ENCODE measurements around the gene CYP3A7. TPM values are rescaled to one million over a fixed set of nuclear protein-coding genes. Genes with fewer than 3 reads are reported as not detected.
"Not testable (repeated sequence)": the region's sequence is repeated elsewhere in the genome, so short reads cannot be mapped to it uniquely, and the experiment has no call there.

The CYP3A7 gene
- total RNA-seq, 4 donors from 2014 or later = not detected

GRCh38 chr7:99766484-99767099 lies 31.6 kb upstream of the CYP3A7 start:
- TF ChIP-seq POLR2A (IDR thresholded peaks at IDR 0.05) (no peak), CTCF (IDR thresholded peaks at IDR 0.05) (no peak)
- no peak overlapping the region for H3K4me3 ChIP-seq
- no peaks in the 10 kb centered on the region for H3K9me3 ChIP-seq
- no peak overlapping the region for H3K27ac ChIP-seq
- WGBS, 2 donors = 88 to 90% methylated on average over 3 of the region's 3 CpGs
- peaks cover 0 to 14% (median 0%) of the 10 kb centered on the region in 3 donors for H3K4me1 ChIP-seq
- intact Hi-C loops (cut with DNase I) = no loop called here
- no peaks in the 10 kb centered on the region for H3K27me3 ChIP-seq
- H3K36me3 ChIP-seq = no peaks in the 10 kb centered on the region
- DNase-seq = no peak

DNA sequence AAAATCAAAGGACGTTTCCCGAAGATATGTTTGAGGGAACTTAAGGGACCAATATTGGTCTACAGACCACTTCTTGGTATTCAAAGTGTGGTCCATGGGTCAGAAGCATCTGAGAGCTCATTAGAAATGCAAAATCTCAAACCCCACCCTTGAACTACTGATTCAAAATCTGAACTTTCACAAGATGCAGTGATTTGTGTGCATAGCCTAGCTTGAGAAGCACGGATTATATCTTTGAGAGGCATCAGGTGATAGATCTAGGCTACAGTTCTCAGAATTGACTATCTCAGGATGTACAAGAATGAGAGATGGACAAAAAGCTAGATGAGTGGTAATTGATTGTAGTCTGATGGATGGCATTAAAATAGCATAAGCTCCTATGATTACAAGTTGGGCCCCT lies 29.5 kb upstream of the CYP3A7 start:
- Histone ChIP-seq H3K27me3 (no peaks in the 10 kb centered on the region), H3K9me3 (no peaks in the 10 kb centered on the region), H3K4me1 (peaks cover 0 to 14% (median 0%) of the 10 kb centered on the region in 3 donors), H3K4me3 (no peak overlapping the region), H3K27ac (no peak overlapping the region), H3K36me3 (no peaks in the 10 kb centered on the region)
- TF ChIP-seq POLR2A (IDR thresholded peaks at IDR 0.05) (no peak), CTCF (IDR thresholded peaks at IDR 0.05) (no peak)
- no peak for DNase-seq
- WGBS, 2 donors = 78 to 82% methylated on average over 3 of the region's 3 CpGs
- intact Hi-C loops (cut with DNase I) = no loop called here

- no peak for TF ChIP-seq CTCF (IDR thresholded peaks at IDR 0.05)
- TF ChIP-seq POLR2A (IDR thresholded peaks at IDR 0.05) = no peak
- H3K4me1 ChIP-seq = peaks cover 0 to 15% (median 0%) of the 10 kb centered on the region in 3 donors
- no peaks in the 10 kb centered on the region for H3K36me3 ChIP-seq
- no peaks in the 10 kb centered on the region for H3K27me3 ChIP-seq
- intact Hi-C loops (cut with DNase I) = no loop called here
- WGBS, 2 donors = 28 to 31% methylated on average over 7 of the region's 7 CpGs
- no peak for DNase-seq
- peak overlapping the region in 3 of 4 donors; percentile 24 to 69 (median 69) for H3K27ac ChIP-seq
- no peaks in the 10 kb centered on the region for H3K9me3 ChIP-seq
- no peak overlapping the region for H3K4me3 ChIP-seq
Measured at GRCh38 chr7:99762680-99763327, 27.8 kb upstream of the CYP3A7 start.

- H3K27ac ChIP-seq = no peak overlapping the region
- intact Hi-C loops (cut with DNase I) = no loop called here
- no peak for TF ChIP-seq CTCF (IDR thresholded peaks at IDR 0.05)
- no peaks in the 10 kb centered on the region for H3K36me3 ChIP-seq
- no peaks in the 10 kb centered on the region for H3K9me3 ChIP-seq
- DNase-seq = no peak
- H3K27me3 ChIP-seq = no peaks in the 10 kb centered on the region
- no peak overlapping the region for H3K4me3 ChIP-seq
- H3K4me1 ChIP-seq = peaks cover 0 to 46% (median 16%) of the 10 kb centered on the region in 3 donors
- 90 to 91% methylated on average over 1 of the region's 1 CpG for WGBS, 2 donors
Measured at GRCh38 chr7:99755085-99755484, 20.1 kb upstream of the CYP3A7 start.

DNA sequence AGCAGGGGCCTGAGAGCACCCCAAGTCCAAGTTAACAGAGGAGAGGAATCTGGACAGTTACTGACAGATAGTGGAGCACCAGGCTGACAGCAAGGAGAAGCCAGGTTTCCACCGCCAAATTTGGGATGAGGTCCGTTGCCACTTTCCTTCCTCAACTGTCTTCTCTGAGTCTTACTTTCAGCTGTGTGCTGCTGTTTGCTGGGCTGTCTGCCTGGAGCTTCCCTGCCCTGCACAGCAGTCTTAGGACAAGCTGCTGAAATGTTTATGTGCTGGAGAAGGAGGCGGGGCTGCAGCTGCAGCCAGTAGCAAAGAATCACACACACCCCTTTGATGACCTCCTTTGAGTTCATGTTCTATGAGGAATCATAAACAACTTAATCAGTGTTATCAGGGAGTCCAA lies 17.4 kb upstream of the CYP3A7 start:
- peaks cover 0 to 53% (median 16%) of the 10 kb centered on the region in 3 donors for H3K4me1 ChIP-seq
- no peak for TF ChIP-seq CTCF (IDR thresholded peaks at IDR 0.05)
- peak in 2 of 4 donors; percentile 30 to 32 for TF ChIP-seq POLR2A (IDR thresholded peaks at IDR 0.05)
- H3K27me3 ChIP-seq = no peaks in the 10 kb centered on the region
- H3K4me3 ChIP-seq = no peak overlapping the region
- peak overlapping the region; percentile 69 to 88 (median 76) for H3K27ac ChIP-seq
- WGBS, 2 donors = 20 to 23% methylated on average over 2 to 3 of the region's 3 CpGs
- DNase-seq = no peak
- no peaks in the 10 kb centered on the region for H3K36me3 ChIP-seq
- intact Hi-C loops (cut with DNase I) = no loop called here
- H3K9me3 ChIP-seq = no peaks in the 10 kb centered on the region

GRCh38 chr7:99751322-99752052 lies 16.5 kb upstream of the CYP3A7 start:
- intact Hi-C loops (cut with DNase I); H3K4me3 ChIP-seq; H3K9me3 ChIP-seq; H3K36me3 ChIP-seq; H3K27me3 ChIP-seq; DNase-seq: not testable (repeated sequence)
- 2 to 16% methylated on average over 5 of the region's 5 CpGs for WGBS, 2 donors
- peak overlapping the region; percentile 69 to 88 (median 76) for H3K27ac ChIP-seq
- H3K4me1 ChIP-seq = peaks cover 0 to 45% (median 13%) of the 10 kb centered on the region in 3 donors
